Keratinocyte (primary cell): ENCODE results near the gene TDRD3.

Experiments used
- CTCF ChIP-seq, 3 experiments: IDR thresholded peaks in 1 of 3; conservative IDR thresholded peaks in 1 of 3; optimal IDR thresholded peaks in 1 of 3; 2 replicates in 2 of 3; 3 replicates in 1 of 3; pipeline versions ENCODE3 to v1.5.1; 2011; ENCODE audit warnings: low read length in 3 of 3, mild to moderate bottlenecking in 3 of 3, moderate library complexity in 2 of 3, control low read depth in 1 of 3, inconsistent platforms in 1 of 3; ENCODE audit not compliant: insufficient read depth in 2 of 3; ENCODE audit errors: extremely low read depth in 1 of 3
- EZH2 ChIP-seq: IDR thresholded peaks from one replicate; pipeline ENCODE4 v1.6.1; 2012; ENCODE audit warnings: inconsistent platforms, mild to moderate bottlenecking, low read length, moderate library complexity

GRCh38 chr13:60611523-60611922 lies 214.5 kb downstream of the TDRD3 start:
- TF ChIP-seq CTCF (optimal IDR thresholded peaks at IDR 0.05 in 1 of 3, IDR thresholded peaks at IDR 0.05 in 1 of 3, conservative IDR thresholded peaks at IDR 0.05 in 1 of 3; ENCODE audit: extremely low read depth in 1 of 3, insufficient read depth in 2 of 3, low read length in 3 of 3) (no peak), EZH2 (no peak)
